ENCODE measurements around the gene SPACDR. TPM values are rescaled to one million over a fixed set of nuclear protein-coding genes. Genes with fewer than 3 reads are reported as not detected.
A peak's percentile ranks its signal among the peaks of the same experiment; 100 is the strongest.

Gene SPACDR
- total RNA-seq, 1 donor from 2014 or later = 0.35 TPM

- ATAC-seq (peak; percentile 76), DNase-seq (ENCODE audit: missing footprints) (peak; percentile 99)
- intact Hi-C loops (cut with DNase I) = no loop called here
Observed at GRCh38 chr7:100429637-100430492, 34.2 kb downstream of the SPACDR start, which contains the start of gene MEPCE. TSS of gene MEPCE (plus strand) at chr7:100429831. CDS start at chr7:100430019, 188 bp downstream.

GRCh38 chr7:100428967-100429636 lies 35.0 kb downstream of the SPACDR start:
- DNase-seq (ENCODE audit: missing footprints) (peak; percentile 100), ATAC-seq (peak; percentile 86)
- intact Hi-C loops (cut with DNase I) = no loop called here

- peak; percentile 77 for ATAC-seq
- intact Hi-C loops (cut with DNase I) = no loop called here
- DNase-seq (ENCODE audit: missing footprints) = peak; percentile 99
Observed at GRCh38 chr7:100428199-100428966, 35.7 kb downstream of the SPACDR start, which contains the start of gene ZCWPW1. TSS of gene ZCWPW1 (minus strand) at chr7:100428703. CDS start at chr7:100420649, 8,054 bp downstream.

GRCh38 chr7:100427762-100428198 lies 36.3 kb downstream of the SPACDR start:
- ATAC-seq (no peak), DNase-seq (ENCODE audit: missing footprints) (no peak)
- intact Hi-C loops (cut with DNase I) = no loop called here

- ATAC-seq (no peak), DNase-seq (ENCODE audit: missing footprints) (no peak)
- intact Hi-C loops (cut with DNase I) = no loop called here
Observed at GRCh38 chr7:100426516-100426915, 37.5 kb downstream of the SPACDR start.

GRCh38 chr7:100425347-100425746 lies 38.7 kb downstream of the SPACDR start:
- intact Hi-C loops (cut with DNase I) = no loop called here
- ATAC-seq = no peak
- DNase-seq (ENCODE audit: missing footprints) = no peak

- no peak for DNase-seq (ENCODE audit: missing footprints)
- no peak for ATAC-seq
- intact Hi-C loops (cut with DNase I) = no loop called here
Observed at GRCh38 chr7:100423315-100423714, 40.7 kb downstream of the SPACDR start.

- intact Hi-C loops (cut with DNase I) = no loop called here
- DNase-seq (ENCODE audit: missing footprints) (no peak), ATAC-seq (no peak)
Observed at GRCh38 chr7:100419660-100420226, 44.3 kb downstream of the SPACDR start.

- intact Hi-C loops (cut with DNase I) = no loop called here
- ATAC-seq (no peak), DNase-seq (ENCODE audit: missing footprints) (no peak)
Observed at GRCh38 chr7:100418930-100419659, 45.0 kb downstream of the SPACDR start.

- intact Hi-C loops (cut with DNase I) = no loop called here
- DNase-seq (ENCODE audit: missing footprints) (no peak), ATAC-seq (no peak)
Observed at GRCh38 chr7:100415448-100415847, 48.6 kb downstream of the SPACDR start.

- DNase-seq (ENCODE audit: missing footprints) = no peak
- intact Hi-C loops (cut with DNase I) = no loop called here
- ATAC-seq = no peak
Observed at GRCh38 chr7:100413889-100414288, 50.2 kb downstream of the SPACDR start.

GRCh38 chr7:100413346-100413745 lies 50.7 kb downstream of the SPACDR start:
- DNase-seq (ENCODE audit: missing footprints) (no peak), ATAC-seq (no peak)
- intact Hi-C loops (cut with DNase I) = no loop called here

- intact Hi-C loops (cut with DNase I) = no loop called here
- no peak for ATAC-seq
Observed at GRCh38 chr7:100411101-100411500, 53.0 kb downstream of the SPACDR start.

GRCh38 chr7:100407285-100408180 lies 56.5 kb downstream of the SPACDR start:
- intact Hi-C loops (cut with DNase I) = no loop called here
- ATAC-seq (peak; percentile 72), DNase-seq (ENCODE audit: missing footprints) (no peak)

More at GRCh38 chr7:100411101-100411500, 53.0 kb downstream of the SPACDR start:
- DNase-seq (ENCODE audit: missing footprints) = no peak

GRCh38 chr7:100406767-100407166 lies 57.3 kb downstream of the SPACDR start:
- DNase-seq (ENCODE audit: missing footprints) = no peak
- intact Hi-C loops (cut with DNase I) = no loop called here
- no peak for ATAC-seq
